Stimulated activated CD4-positive, alpha-beta T cell treated with anti-CD3 and anti-CD28 coated beads, Interleukin-12 subunit alpha, Interleukin-12 subunit beta, amount 100 ng/mL, for 48 hours (primary cell): ENCODE results near the gene ARRDC5.
"Not testable (repeated sequence)": the region's sequence is repeated elsewhere in the genome, so short reads cannot be mapped to it uniquely, and the experiment has no call there.

Source experiments
- DNase-seq, 3 donors: peaks; one replicate each; pipeline ENCODE4 v3.0.0-alpha.2; 2020; ENCODE audit warnings: low read depth in 2 of 3, low spot score in 1 of 3

Gene ARRDC5

DNA sequence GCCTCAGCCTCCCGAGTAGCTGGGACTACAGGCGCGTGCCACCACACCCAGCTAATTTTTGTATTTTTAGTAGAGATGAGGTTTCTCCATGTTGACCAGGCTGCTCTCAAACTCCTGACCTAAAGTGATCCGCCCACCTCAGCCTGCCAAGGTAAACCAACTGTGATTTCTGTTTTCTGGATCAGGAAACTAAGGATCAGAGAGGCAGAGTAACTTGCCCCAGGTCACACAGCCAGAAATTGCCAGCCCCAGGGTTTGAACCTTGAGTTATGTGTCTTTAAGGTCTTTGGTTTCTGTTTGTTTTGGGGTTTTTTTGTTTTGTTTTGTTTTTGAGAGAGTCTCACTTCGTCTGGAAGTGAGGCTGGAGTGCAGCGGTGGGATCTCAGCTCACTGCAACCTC lies 31.0 kb downstream of the ARRDC5 start:
- no peak for DNase-seq

DNA sequence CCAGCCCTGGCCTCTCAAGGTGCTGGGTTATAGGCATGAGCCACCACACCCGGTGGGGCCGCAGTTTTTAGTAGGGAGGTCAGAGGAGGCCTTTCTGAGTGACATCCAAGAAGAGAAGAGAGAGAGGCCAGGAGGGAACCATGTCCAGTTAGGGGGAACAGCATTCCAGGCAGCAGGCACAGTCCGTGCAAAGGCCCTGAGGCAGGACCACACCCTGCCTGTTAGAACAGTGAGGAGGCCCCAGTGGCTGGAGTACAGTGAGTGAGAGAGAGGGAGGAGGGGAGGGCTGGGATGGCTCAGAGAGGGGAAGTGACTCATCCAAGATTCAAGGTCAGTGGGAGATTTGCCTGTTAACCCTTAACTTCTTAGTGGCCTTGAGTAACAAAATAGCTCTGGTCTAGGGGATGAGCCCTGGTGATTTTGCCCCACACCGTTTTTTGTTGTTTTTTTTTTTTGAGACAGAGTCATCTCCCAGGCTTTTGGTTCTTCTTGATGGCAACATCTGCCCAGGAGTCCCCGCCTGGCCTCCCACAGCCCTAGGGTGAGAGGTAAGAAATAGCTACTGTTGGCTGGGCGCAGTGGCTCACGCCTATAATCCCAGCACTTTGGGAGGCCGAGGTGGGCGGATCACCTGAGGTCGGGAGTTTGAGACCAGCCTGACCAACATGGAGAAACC lies 32.5 kb downstream of the ARRDC5 start:
- DNase-seq, result peak in 1 of 3 donors; percentile 11

DNA sequence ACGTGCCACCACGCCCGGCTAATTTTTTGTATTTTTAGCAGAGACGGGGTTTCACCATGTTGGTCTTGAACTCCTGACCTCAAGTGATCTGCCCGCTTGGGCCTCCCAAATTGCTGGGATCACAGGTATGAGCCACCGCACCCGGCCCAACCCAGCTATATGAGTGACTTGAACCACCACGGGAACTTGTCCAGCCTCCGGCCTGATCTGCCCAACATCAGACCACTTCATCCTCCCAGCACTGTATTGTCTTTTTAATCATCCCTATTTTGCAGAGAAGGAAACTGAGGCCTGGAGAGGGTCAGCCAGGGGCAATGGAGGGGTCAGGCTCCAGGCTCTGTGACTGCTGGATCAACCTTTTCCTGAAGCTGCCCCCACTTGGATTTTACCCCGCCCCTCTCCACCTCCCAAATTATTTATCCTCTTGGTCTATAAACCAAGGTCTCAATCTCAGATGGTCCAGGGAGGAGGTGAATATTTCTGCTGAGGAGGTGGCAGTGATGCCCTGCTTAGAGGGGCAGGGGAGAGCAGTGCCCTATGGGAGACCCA lies 34.3 kb downstream of the ARRDC5 start:
- DNase-seq, result no peak

DNA sequence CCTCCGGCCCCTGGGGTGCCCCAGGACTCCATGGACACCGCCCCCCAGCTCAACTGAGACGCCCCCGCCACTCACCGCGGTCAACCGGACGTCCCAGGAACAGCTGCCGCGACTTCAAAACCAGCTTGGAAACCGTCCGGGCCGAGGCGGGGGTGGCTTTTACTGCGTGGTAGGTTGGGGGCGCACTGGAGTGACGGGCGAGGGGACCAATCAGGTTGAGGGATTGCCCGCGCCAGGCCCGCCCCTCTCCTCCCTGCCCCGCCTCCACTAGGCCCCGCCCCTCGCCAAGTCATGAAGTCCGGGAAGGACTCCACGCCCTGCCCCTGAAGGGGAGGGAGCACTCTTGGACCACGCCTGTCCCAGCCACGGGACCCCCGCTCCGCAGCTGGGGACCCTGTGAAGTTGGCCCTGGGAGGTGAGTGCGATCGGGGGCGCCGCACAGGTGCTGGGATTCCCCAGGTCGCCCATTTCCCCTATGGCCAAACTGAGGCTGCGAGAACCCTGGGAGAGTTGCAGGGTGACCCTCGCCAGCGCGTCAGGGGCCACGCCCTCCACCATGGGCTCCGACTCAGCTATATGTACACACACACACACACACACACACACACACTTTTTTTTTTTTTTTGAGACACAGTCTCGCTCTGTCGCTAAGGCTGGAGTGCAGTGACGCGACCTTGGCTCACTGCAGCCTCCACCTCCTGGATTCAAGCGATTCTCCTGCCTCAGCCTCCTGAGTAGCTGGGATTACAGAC lies 35.0 kb downstream of the ARRDC5 start, which contains the start of gene PLIN3:
PLIN3 (minus strand) TSS at position 134 of the 752 bp plus-strand sequence. CDS start 6,273 bp downstream, outside the sequence.
- DNase-seq, result peak; percentile 92 to 98 (median 92)

DNA sequence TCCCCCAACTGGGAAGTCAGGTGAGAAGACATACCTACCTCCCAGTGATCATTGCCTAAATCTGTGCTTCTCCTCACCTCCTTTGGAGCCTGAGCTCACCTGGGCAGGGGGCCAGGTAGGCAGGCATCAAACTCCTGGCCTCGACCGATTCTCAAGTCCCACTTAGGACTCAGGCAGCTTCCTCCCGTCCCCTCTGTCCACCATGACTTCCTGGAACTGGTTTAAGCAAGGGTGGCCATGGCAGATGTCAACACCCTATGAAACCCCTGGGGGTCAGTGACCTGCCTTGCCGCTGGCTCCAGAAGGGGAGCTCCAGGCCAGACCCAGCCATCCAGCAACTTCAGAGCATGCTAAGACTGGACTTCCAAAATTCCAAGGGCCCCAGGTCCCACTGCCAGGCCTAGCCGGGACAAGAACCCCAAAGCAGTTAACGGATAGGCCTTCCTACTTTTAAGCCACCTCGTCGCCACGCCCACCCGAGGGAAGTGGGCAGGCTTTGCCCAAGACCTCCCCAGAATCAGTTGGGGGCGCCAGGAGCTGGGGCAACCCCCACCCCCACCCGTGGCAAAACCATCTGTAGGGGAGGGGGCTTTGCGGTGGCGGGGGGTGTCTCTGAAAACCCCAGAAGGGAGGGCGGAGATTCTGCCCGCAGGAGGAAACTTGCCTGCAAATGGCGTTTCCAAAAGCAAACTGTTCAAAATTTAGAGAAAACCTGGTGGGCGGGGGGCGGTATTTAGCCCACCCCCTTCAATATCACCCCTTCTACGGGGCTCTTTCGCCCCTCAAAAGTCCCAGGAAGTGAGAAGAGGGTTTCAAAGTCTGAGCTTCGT lies 35.9 kb downstream of the ARRDC5 start:
- peak in 1 of 3 donors; percentile 24 for DNase-seq

DNA sequence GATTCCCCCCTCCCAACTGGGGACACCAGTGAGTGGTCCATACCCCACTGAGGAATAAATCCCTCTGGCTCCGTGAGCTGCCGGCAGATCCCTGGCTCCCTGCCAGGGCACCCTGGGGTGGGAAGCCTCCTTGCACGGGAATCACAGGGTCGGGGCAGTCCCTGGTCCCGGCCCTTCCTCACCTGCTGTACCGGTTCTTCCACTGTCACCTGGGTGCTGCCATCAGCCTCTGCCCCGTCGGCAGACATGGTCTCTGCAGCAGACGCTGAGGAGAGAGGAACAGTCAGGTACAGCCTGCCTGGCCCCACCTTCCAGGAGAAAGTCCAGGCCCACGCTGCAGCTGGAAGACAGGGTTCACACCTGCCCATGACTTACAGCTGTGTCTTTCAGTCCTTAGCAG lies 41.5 kb downstream of the ARRDC5 start:
- no peak for DNase-seq

DNA sequence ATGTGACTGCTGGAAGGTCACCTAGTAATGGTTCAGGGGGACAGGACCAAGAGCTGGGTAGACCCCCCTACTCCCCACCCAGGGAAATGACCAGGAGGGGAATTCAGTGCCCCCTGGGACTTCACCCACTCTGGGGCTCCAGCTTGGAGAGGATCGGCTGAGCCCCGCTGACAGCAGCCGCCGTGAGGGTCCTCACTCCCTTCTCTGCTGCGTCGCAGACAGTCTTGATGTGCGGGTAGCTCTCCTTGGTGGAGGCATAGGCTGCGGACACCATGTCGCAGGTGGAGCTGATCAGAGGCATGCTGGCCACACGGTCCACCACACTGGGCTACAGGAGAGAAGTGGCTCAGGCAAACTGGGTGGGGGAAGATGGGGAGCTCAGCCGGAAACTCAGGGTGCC lies 43.0 kb downstream of the ARRDC5 start:
- no peak for DNase-seq

GRCh38 chr19:4856468-4856867 lies 46.2 kb downstream of the ARRDC5 start:
- not testable (repeated sequence) for DNase-seq

DNA sequence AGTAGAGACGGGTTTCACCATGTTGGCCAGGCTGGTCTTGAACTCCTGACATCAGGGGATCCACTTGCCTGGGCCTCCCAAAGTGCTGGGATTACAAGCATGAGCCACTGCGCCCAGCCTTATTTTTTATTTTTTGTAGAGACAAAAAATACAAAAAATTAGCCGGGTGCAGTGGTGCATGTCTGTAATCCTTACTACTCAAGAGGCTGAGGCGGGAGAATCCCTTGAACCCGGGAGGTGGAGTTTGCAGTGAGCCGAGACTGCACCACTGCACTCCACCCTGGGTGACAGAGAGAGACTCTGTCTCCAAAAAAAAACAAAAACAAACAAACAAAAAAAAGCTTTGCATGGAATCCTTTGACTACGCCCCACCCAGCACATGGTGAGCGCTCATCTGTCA lies 49.2 kb downstream of the ARRDC5 start:
- not testable (repeated sequence) for DNase-seq

GRCh38 chr19:4852484-4852883 lies 50.2 kb downstream of the ARRDC5 start:
- no peak for DNase-seq

GRCh38 chr19:4851551-4852290 lies 51.0 kb downstream of the ARRDC5 start:
- peak; percentile 39 to 77 (median 71) for DNase-seq

DNA sequence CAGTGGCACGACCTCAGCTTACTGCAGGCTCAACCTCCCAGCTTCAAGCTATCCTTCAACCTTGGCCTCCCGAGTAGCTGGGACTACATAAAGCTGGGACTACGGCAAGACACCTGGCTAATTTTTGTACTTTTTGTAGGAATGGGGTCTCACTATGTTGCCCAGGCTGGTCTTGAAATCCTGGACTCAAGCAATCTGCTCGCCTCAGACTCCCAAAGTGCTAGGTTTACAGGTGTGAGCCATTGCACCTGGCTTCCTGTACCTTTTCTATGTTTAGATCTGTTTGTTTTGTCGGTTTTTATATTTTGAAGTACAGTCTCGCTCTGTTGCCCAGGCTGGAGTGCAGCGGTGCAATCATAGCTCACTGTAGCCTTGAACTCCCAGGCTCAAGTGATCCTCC lies 53.7 kb downstream of the ARRDC5 start:
- DNase-seq, result no peak

GRCh38 chr19:4847190-4847973 lies 55.3 kb downstream of the ARRDC5 start:
- no peak for DNase-seq

- DNase-seq, result not testable (repeated sequence)
Observed at GRCh38 chr19:4845975-4846374, 56.7 kb downstream of the ARRDC5 start.

- DNase-seq, result no peak
Observed at GRCh38 chr19:4844348-4845179, 58.1 kb downstream of the ARRDC5 start.

DNA sequence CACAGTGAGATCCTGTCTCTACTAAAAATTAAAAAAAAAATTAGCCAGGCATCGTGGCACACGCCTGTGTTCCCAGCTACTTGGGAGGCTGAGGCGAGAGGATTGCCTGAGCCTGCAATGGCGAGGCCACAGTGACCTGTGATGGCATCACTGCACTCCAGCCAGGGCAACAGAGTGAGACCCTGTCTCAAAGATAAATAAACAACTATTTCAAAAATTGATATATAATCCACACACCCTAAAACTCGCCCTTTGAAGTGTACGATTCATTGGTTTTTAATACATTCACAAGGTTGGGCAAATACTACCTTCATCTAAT lies 59.1 kb downstream of the ARRDC5 start:
- DNase-seq, result no peak
